ENCODE data around the gene ERBB4.

Gene ERBB4

GRCh38 chr2:212005085-212005671 lies 533.4 kb downstream of the ERBB4 start:
- DNase-seq, result no peak
- CTCF ChIA-PET, result interaction anchor here (0.6 kb wide), 2 partner anchors 9 to 37 kb away, joined by 3 read pairs; no protein-coding TSS in a partner anchor
- Mint-ChIP-seq H3K9me3 (no peaks in the 10 kb centered on the region), H3K4me3 (no peak overlapping the region), H3K27ac (no peak overlapping the region), H3K36me3 (no peaks in the 10 kb centered on the region), H3K4me1 (no peaks in the 10 kb centered on the region), H3K27me3 (no peaks in the 10 kb centered on the region)

GRCh38 chr2:212001325-212001724 lies 537.3 kb downstream of the ERBB4 start:
- H3K36me3 Mint-ChIP-seq, result no peaks in the 10 kb centered on the region
- no peaks in the 10 kb centered on the region for H3K9me3 Mint-ChIP-seq
- H3K27me3 Mint-ChIP-seq, result no peaks in the 10 kb centered on the region
- no peak for DNase-seq
- no peak overlapping the region for H3K4me3 Mint-ChIP-seq
- no peaks in the 10 kb centered on the region for H3K4me1 Mint-ChIP-seq
- CTCF ChIA-PET, result no interaction called here
- no peak overlapping the region for H3K27ac Mint-ChIP-seq

DNA sequence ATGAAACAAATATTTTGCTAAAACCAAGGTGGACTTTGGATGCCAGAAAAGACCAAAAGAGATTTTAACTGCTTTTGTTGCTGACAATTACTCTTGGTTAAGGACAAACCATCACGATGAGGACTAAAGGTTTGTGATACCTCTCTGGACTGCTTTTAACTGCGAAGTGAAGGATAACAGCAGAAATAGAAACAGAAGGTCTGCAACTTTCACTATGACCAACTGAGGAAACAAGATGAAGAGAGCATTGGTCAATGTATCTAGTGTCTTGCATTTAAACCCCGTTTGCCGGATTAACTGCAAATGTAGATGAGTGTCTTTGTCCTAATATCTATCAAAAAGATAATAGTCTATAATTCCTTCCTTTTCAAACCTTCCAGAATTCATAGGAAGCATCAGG lies 541.7 kb downstream of the ERBB4 start:
- DNase-seq, result no peak
- no peaks in the 10 kb centered on the region for H3K27me3 Mint-ChIP-seq
- no peaks in the 10 kb centered on the region for H3K9me3 Mint-ChIP-seq
- H3K27ac Mint-ChIP-seq, result no peak overlapping the region
- no peaks in the 10 kb centered on the region for H3K4me1 Mint-ChIP-seq
- CTCF ChIA-PET, result no interaction called here
- H3K36me3 Mint-ChIP-seq, result no peaks in the 10 kb centered on the region
- no peak overlapping the region for H3K4me3 Mint-ChIP-seq

GRCh38 chr2:211994806-211995205 lies 543.8 kb downstream of the ERBB4 start:
- no peaks in the 10 kb centered on the region for H3K27me3 Mint-ChIP-seq
- H3K9me3 Mint-ChIP-seq, result no peaks in the 10 kb centered on the region
- DNase-seq, result no peak
- CTCF ChIA-PET, result no interaction called here
- H3K4me3 Mint-ChIP-seq, result no peak overlapping the region
- no peaks in the 10 kb centered on the region for H3K4me1 Mint-ChIP-seq
- no peaks in the 10 kb centered on the region for H3K36me3 Mint-ChIP-seq
- H3K27ac Mint-ChIP-seq, result no peak overlapping the region

DNA sequence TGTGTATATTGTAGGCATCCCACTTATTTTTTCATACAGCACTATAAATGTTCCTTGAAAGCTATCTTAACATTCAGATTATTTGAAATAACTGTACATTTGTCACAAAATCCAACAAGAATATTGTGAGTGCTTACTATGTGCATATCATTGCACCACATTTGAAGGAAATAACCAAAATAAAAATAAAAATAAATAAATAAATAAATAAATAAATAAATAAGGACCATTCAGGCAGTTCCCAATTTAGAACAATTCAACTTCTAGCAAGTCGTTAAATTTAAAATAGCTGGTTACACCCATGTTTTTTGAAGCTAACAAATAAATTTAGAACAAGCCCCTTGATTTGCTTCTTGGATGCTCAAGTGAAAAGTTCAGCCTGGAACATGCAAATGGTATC lies 548.3 kb downstream of the ERBB4 start:
- H3K4me1 Mint-ChIP-seq, result no peaks in the 10 kb centered on the region
- no peak for DNase-seq
- H3K27ac Mint-ChIP-seq, result no peak overlapping the region
- H3K27me3 Mint-ChIP-seq, result no peaks in the 10 kb centered on the region
- no peak overlapping the region for H3K4me3 Mint-ChIP-seq
- CTCF ChIA-PET, result no interaction called here
- H3K9me3 Mint-ChIP-seq, result no peaks in the 10 kb centered on the region
- no peaks in the 10 kb centered on the region for H3K36me3 Mint-ChIP-seq

- Mint-ChIP-seq H3K27ac (no peak overlapping the region), H3K4me3 (no peak overlapping the region), H3K36me3 (no peaks in the 10 kb centered on the region), H3K27me3 (no peaks in the 10 kb centered on the region), H3K4me1 (no peaks in the 10 kb centered on the region), H3K9me3 (no peaks in the 10 kb centered on the region)
- no peak for DNase-seq
- CTCF ChIA-PET, result no interaction called here
Measured at GRCh38 chr2:211986313-211986712, 552.3 kb downstream of the ERBB4 start.

DNA sequence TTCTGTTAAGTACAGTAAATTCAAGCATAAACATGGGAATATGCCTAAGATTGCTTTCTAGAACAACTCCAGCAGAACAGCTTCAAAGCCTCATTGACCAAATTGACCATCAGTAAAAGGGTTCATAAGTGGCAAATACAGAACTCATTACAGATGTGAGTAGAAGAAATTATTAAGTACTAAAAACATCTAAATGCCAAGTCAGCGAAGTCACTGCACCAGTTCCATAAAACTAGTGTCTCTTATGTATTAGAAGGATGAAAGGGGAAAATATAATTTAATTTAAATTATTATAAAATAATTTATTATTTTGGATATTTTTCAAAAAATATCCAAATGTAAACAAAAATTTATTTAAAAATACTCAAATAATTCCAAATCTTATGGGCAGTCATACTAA lies 553.2 kb downstream of the ERBB4 start:
- Mint-ChIP-seq H3K9me3 (no peaks in the 10 kb centered on the region), H3K27me3 (no peaks in the 10 kb centered on the region), H3K4me3 (no peak overlapping the region), H3K27ac (no peak overlapping the region), H3K4me1 (no peaks in the 10 kb centered on the region), H3K36me3 (no peaks in the 10 kb centered on the region)
- no peak for DNase-seq
- CTCF ChIA-PET, result no interaction called here

- CTCF ChIA-PET, result no interaction called here
Measured at GRCh38 chr2:211982162-211982561, 556.4 kb downstream of the ERBB4 start.

DNA sequence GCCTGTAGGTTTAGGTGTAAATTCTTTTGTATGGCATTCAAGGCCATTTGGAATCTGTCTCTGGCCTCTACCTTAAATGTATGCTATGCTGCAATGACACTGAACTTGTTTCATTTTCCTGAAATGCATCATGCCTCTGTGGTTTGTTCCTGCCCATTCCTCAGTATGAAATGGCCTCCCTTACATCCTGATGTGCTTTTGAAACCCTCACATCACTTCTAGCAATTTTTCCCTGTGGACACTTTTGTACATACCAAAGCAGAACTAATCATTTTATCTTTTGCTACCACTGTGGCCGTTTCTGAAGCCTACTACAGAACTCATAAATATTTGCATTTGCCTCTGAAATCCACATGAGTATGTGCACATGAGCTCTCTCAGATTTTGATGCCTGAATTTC lies 557.2 kb downstream of the ERBB4 start:
- no peak for DNase-seq
- Mint-ChIP-seq H3K4me3 (no peak overlapping the region), H3K27ac (no peak overlapping the region), H3K27me3 (no peaks in the 10 kb centered on the region), H3K9me3 (no peaks in the 10 kb centered on the region), H3K4me1 (no peaks in the 10 kb centered on the region), H3K36me3 (no peaks in the 10 kb centered on the region)
- CTCF ChIA-PET, result no interaction called here

More at GRCh38 chr2:211982162-211982561, 556.4 kb downstream of the ERBB4 start:
- Mint-ChIP-seq H3K9me3 (no peaks in the 10 kb centered on the region), H3K27me3 (no peaks in the 10 kb centered on the region), H3K4me1 (no peaks in the 10 kb centered on the region), H3K4me3 (no peak overlapping the region), H3K36me3 (no peaks in the 10 kb centered on the region), H3K27ac (no peak overlapping the region)
- no peak for DNase-seq

GRCh38 chr2:211976076-211976475 lies 562.5 kb downstream of the ERBB4 start:
- Mint-ChIP-seq H3K27me3 (no peaks in the 10 kb centered on the region), H3K4me3 (no peak overlapping the region), H3K36me3 (no peaks in the 10 kb centered on the region), H3K27ac (no peak overlapping the region), H3K4me1 (no peaks in the 10 kb centered on the region), H3K9me3 (peaks cover 2% of the 10 kb centered on the region)
- DNase-seq, result no peak
- CTCF ChIA-PET, result no interaction called here

- Mint-ChIP-seq H3K36me3 (no peaks in the 10 kb centered on the region), H3K4me1 (no peaks in the 10 kb centered on the region), H3K27ac (no peak overlapping the region), H3K9me3 (no peaks in the 10 kb centered on the region), H3K4me3 (no peak overlapping the region), H3K27me3 (no peaks in the 10 kb centered on the region)
- no peak for DNase-seq
- CTCF ChIA-PET, result no interaction called here
Measured at GRCh38 chr2:211967234-211967633, 571.4 kb downstream of the ERBB4 start.

DNA sequence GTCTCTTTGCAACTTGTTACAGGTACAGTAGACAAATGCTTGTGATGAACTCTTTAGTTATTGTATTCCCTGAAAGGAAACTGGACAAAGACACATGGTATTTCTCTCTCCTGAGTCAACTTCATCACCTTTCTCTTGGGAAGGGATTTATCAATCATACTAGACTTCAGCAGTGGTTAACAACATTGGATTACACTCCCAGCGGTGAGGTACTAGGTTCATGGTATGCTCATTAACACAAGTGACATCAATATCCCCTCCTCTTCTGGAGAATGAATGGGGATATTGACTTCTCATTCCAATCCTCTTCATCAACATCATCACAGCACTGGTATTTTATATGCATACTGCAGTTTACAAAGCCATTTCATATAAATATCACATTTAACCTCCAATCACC lies 574.6 kb downstream of the ERBB4 start:
- CTCF ChIA-PET, result no interaction called here
- no peaks in the 10 kb centered on the region for H3K9me3 Mint-ChIP-seq
- no peaks in the 10 kb centered on the region for H3K36me3 Mint-ChIP-seq
- H3K4me3 Mint-ChIP-seq, result no peak overlapping the region
- no peak overlapping the region for H3K27ac Mint-ChIP-seq
- H3K27me3 Mint-ChIP-seq, result no peaks in the 10 kb centered on the region
- no peaks in the 10 kb centered on the region for H3K4me1 Mint-ChIP-seq
- no peak for DNase-seq

DNA sequence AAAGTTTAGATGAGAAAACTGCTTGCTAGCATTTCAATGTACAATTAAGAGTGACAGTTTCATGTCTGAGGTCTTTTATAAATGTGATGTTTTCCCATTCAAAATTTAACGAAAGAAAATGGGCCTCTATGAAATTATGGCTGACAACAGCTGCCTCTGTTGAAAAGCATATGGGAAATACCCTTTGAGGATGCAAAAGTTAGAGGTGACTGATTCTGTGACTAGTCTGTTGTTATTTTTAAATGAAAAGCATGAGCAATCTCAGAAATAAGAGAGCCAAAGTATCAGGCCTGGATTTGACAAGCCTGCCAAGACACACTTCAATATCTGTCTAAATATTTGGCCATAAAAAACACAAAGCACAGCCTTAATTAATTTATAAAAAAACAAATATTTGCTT lies 580.8 kb downstream of the ERBB4 start:
- CTCF ChIA-PET, result no interaction called here
- H3K27me3 Mint-ChIP-seq, result no peaks in the 10 kb centered on the region
- H3K9me3 Mint-ChIP-seq, result no peaks in the 10 kb centered on the region
- H3K36me3 Mint-ChIP-seq, result no peaks in the 10 kb centered on the region
- no peak overlapping the region for H3K27ac Mint-ChIP-seq
- H3K4me3 Mint-ChIP-seq, result no peak overlapping the region
- no peaks in the 10 kb centered on the region for H3K4me1 Mint-ChIP-seq
- DNase-seq, result no peak

- no peak overlapping the region for H3K4me3 Mint-ChIP-seq
- H3K27me3 Mint-ChIP-seq, result no peaks in the 10 kb centered on the region
- no peak for DNase-seq
- H3K27ac Mint-ChIP-seq, result no peak overlapping the region
- no peaks in the 10 kb centered on the region for H3K4me1 Mint-ChIP-seq
- CTCF ChIA-PET, result interaction anchor here (0.6 kb wide), 1 partner anchor 299 kb away, joined by 4 read pairs; no protein-coding TSS in a partner anchor
- H3K36me3 Mint-ChIP-seq, result no peaks in the 10 kb centered on the region
- no peaks in the 10 kb centered on the region for H3K9me3 Mint-ChIP-seq
Measured at GRCh38 chr2:211955648-211956047, 583.0 kb downstream of the ERBB4 start.

GRCh38 chr2:211948932-211949331 lies 589.7 kb downstream of the ERBB4 start:
- H3K9me3 Mint-ChIP-seq, result no peaks in the 10 kb centered on the region
- H3K36me3 Mint-ChIP-seq, result no peaks in the 10 kb centered on the region
- no peaks in the 10 kb centered on the region for H3K4me1 Mint-ChIP-seq
- CTCF ChIA-PET, result no interaction called here
- H3K27ac Mint-ChIP-seq, result no peak overlapping the region
- H3K27me3 Mint-ChIP-seq, result no peaks in the 10 kb centered on the region
- no peak for DNase-seq
- no peak overlapping the region for H3K4me3 Mint-ChIP-seq

- Mint-ChIP-seq H3K36me3 (no peaks in the 10 kb centered on the region), H3K4me1 (no peaks in the 10 kb centered on the region), H3K27ac (no peak overlapping the region), H3K4me3 (no peak overlapping the region), H3K9me3 (no peaks in the 10 kb centered on the region), H3K27me3 (no peaks in the 10 kb centered on the region)
- CTCF ChIA-PET, result no interaction called here
- no peak for DNase-seq
Measured at GRCh38 chr2:211946960-211947359, 591.6 kb downstream of the ERBB4 start.

Data from activated naive CD4-positive, alpha-beta T cell treated with anti-CD3 and anti-CD28 coated beads, Interleukin-2, amount 10 ng/mL, durations not matched to agents 7 days and 5 days (primary cell).